GM12878 (cell line): ENCODE measurements around the gene CIAPIN1.
"Not testable (repeated sequence)": the region's sequence is repeated elsewhere in the genome, so short reads cannot be mapped to it uniquely, and the experiment has no call there.

ENCODE experiments used
- FOXK2 ChIP-seq: fragments of 450-650 bp; IDR thresholded peaks from 2 replicates; pipeline ENCODE4 v1.6.1; 2017; ENCODE audit warnings: mild to moderate bottlenecking, moderate library complexity
- GATAD2B ChIP-seq: fragments of 450-650 bp; conservative IDR thresholded peaks from 2 replicates; pipeline ENCODE4 v1.6.1; 2017; ENCODE audit warnings: low read depth, mild to moderate bottlenecking, moderate library complexity
- SMAD5 ChIP-seq: IDR thresholded peaks from 2 replicates; pipeline ENCODE4 v1.6.1; 2016; ENCODE audit warnings: antibody characterized with exemption, low read depth
- TF ChIP-seq, protein P1 (sequence below): IDR thresholded peaks from 2 replicates; pipeline ENCODE4 v1.6.1; 2012; ENCODE audit warnings: low read length, inconsistent platforms
- TF ChIP-seq, protein P2 (sequence below), 3 experiments: IDR thresholded peaks in 2 of 3; conservative IDR thresholded peaks in 1 of 3; 2 replicates each; pipeline ENCODE4 v1.5.1; 2011; ENCODE audit warnings: low read depth in 3 of 3, low read length in 3 of 3, mild to moderate bottlenecking in 3 of 3, control low read depth in 2 of 3, moderate library complexity in 2 of 3, inconsistent platforms in 1 of 3, mixed read lengths in 1 of 3; ENCODE audit not compliant: control insufficient read depth in 2 of 3, insufficient read depth in 1 of 3; ENCODE audit errors: extremely low read depth in 1 of 3

DNA sequence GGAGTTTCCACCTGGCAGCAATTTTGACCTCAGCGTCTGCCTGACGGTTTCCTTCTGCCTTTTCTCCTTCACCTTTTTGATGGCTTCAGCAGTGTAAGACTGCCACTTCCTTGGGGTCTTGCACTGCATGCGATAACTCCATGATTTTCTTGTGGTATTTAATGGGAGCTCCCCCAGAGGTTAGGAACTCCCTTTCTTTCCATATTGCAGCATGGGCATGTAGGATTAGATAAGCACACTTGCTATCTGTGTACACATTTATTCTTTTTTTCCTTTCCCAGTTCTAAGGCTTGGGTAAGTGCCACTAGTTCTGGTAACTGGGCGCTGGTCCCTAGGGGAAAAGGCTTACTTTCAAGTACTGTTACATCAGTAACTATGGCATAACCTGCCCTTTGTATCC lies 49.7 kb downstream of the CIAPIN1 start:
- TF ChIP-seq, protein P1, sequence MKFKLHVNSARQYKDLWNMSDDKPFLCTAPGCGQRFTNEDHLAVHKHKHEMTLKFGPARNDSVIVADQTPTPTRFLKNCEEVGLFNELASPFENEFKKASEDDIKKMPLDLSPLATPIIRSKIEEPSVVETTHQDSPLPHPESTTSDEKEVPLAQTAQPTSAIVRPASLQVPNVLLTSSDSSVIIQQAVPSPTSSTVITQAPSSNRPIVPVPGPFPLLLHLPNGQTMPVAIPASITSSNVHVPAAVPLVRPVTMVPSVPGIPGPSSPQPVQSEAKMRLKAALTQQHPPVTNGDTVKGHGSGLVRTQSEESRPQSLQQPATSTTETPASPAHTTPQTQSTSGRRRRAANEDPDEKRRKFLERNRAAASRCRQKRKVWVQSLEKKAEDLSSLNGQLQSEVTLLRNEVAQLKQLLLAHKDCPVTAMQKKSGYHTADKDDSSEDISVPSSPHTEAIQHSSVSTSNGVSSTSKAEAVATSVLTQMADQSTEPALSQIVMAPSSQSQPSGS = not testable (repeated sequence)
- TF ChIP-seq FOXK2, SMAD5, GATAD2B: not testable (repeated sequence)
- TF ChIP-seq, protein P2, sequence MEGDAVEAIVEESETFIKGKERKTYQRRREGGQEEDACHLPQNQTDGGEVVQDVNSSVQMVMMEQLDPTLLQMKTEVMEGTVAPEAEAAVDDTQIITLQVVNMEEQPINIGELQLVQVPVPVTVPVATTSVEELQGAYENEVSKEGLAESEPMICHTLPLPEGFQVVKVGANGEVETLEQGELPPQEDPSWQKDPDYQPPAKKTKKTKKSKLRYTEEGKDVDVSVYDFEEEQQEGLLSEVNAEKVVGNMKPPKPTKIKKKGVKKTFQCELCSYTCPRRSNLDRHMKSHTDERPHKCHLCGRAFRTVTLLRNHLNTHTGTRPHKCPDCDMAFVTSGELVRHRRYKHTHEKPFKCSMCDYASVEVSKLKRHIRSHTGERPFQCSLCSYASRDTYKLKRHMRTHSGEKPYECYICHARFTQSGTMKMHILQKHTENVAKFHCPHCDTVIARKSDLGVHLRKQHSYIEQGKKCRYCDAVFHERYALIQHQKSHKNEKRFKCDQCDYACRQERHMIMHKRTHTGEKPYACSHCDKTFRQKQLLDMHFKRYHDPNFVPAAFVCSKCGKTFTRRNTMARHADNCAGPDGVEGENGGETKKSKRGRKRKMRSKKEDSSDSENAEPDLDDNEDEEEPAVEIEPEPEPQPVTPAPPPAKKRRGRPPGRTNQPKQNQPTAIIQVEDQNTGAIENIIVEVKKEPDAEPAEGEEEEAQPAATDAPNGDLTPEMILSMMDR (IDR thresholded peaks at IDR 0.05 in 2 of 3, conservative IDR thresholded peaks at IDR 0.05 in 1 of 3; ENCODE audit: control insufficient read depth in 2 of 3, extremely low read depth in 1 of 3, insufficient read depth in 1 of 3, low read depth in 3 of 3, low read length in 3 of 3) = not testable (repeated sequence)
